Lung (tissue), 12 donors: ENCODE data around the gene ALDH5A1. TPM values are rescaled to one million over a fixed set of nuclear protein-coding genes. Genes with fewer than 3 reads are reported as not detected.

Experiments
- ATAC-seq: fragments of 200-7000 bp; cut with Tn5 transposase; one replicate; pipeline ENCODE4 v1.9.1; 2020; ENCODE audit warnings: moderate number of reproducible peaks; ENCODE audit not compliant: insufficient read depth, low FRiP score
- DNase-seq, 3 donors: peaks; one replicate each; pipeline ENCODE4 v3.0.0-alpha.2; 2013 to 2017
- H3K27ac ChIP-seq, 2 donors: one replicate each; pipeline ENCODE4 v1.5.1; 2013; ENCODE audit warnings: mild to moderate bottlenecking in 2 of 2, moderate library complexity in 2 of 2, control low read depth in 1 of 2, inconsistent platforms in 1 of 2, low read depth in 1 of 2, low read length in 1 of 2
- H3K27me3 ChIP-seq, 3 donors: one replicate each; pipeline ENCODE4 v1.5.1; 2013; ENCODE audit warnings: low read length in 2 of 3; ENCODE audit not compliant: control insufficient read depth in 3 of 3, insufficient read depth in 3 of 3
- H3K36me3 ChIP-seq, 4 donors: one replicate each; pipeline ENCODE4 v1.5.1; 2013; ENCODE audit warnings: low read length in 4 of 4, mild to moderate bottlenecking in 1 of 4, moderate library complexity in 1 of 4; ENCODE audit not compliant: control insufficient read depth in 4 of 4, insufficient read depth in 4 of 4
- H3K4me1 ChIP-seq, 5 donors: one replicate each; pipeline ENCODE4 v1.5.1; 2013; ENCODE audit warnings: low read length in 5 of 5, mild to moderate bottlenecking in 2 of 5, moderate library complexity in 1 of 5; ENCODE audit not compliant: control insufficient read depth in 5 of 5, insufficient read depth in 5 of 5
- H3K4me3 ChIP-seq: one replicate; pipeline ENCODE4 v1.5.1; 2013; ENCODE audit warnings: mild to moderate bottlenecking, control low read depth, moderate library complexity
- H3K9ac ChIP-seq, 2 donors: one replicate each; pipeline ENCODE4 v1.5.1; 2013; ENCODE audit warnings: low read length in 2 of 2, control low read depth in 1 of 2; ENCODE audit not compliant: insufficient read depth in 1 of 2
- H3K9me3 ChIP-seq, 4 donors: one replicate each; pipeline ENCODE4 v1.5.1; 2013; ENCODE audit warnings: low read length in 3 of 4, mild to moderate bottlenecking in 1 of 4, moderate library complexity in 1 of 4; ENCODE audit not compliant: control insufficient read depth in 4 of 4, insufficient read depth in 3 of 4
- WGBS, 2 donors: extraction: QIAGEN DNeasy Blood & Tissue Kit; methylation state at CpG; one replicate each; pipeline ENCODE4 v1.1.7; 2013; 5-methylcytosine and 5-hydroxymethylcytosine counted together
- polyA plus RNA-seq, 2 donors: library from polyadenylated mRNA; stranded (reverse); fragments of 200-250 nt; gene quantifications; one replicate each; pipeline ENCODE4 v1.2.1, GENCODE V29; 2013
- total RNA-seq, 2 donors: library from RNA; depleted of rRNA in 1 of 2; stranded (reverse); fragments of >200 nt in 1 of 2; gene quantifications; one replicate each; pipeline ENCODE4 v1.2.1, GENCODE V29; 2014 to 2021
- TF ChIP-seq, protein P1 (sequence below): IDR thresholded peaks from 2 replicates; pipeline ENCODE4 v1.5.1; 2012; ENCODE audit warnings: mild to moderate bottlenecking; ENCODE audit errors: control extremely low read depth, extremely low read depth
- donor health status: control.
- donor health status: control.
- donor health status: Bipolar disorder and iron deficiency.
- donor health status: healthy.
- donor health status: DM: yes; HTN: yes; CAD: no.

Gene ALDH5A1
- total and polyA plus RNA-seq, 4 donors: 3.1 to 12.8 (median 9.5) TPM

DNA sequence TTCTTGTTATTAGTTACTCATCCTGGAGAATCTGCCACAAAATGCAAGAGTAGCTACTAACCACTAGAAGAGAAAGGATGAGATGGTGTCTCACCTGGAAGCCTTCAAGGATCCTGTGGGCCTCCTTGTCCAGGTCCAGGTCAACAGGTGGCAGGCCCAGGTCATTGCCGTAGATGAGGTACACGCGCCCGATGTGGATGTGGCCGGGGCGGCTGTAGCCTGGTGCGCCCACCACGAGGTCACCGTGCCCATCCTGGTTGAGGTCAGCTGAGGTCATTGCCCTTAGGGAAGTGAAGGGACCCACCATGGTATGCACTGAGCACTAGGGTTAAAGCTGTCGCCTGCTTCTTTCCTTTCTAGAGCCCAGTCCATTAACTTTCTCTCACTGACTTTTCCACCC, 40.8 kb upstream of the ALDH5A1 start:
- Histone ChIP-seq H3K36me3 (no peaks in the 10 kb centered on the region), H3K4me3 (no peak overlapping the region), H3K9ac (no peak overlapping the region), H3K27me3 (no peaks in the 10 kb centered on the region), H3K4me1 (no peaks in the 10 kb centered on the region), H3K9me3 (no peaks in the 10 kb centered on the region), H3K27ac (no peak overlapping the region)
- DNase-seq (no peak), ATAC-seq (no peak)
- WGBS, 2 donors: 97% methylated on average over 10 of the region's 10 CpGs
- TF ChIP-seq, protein P1, sequence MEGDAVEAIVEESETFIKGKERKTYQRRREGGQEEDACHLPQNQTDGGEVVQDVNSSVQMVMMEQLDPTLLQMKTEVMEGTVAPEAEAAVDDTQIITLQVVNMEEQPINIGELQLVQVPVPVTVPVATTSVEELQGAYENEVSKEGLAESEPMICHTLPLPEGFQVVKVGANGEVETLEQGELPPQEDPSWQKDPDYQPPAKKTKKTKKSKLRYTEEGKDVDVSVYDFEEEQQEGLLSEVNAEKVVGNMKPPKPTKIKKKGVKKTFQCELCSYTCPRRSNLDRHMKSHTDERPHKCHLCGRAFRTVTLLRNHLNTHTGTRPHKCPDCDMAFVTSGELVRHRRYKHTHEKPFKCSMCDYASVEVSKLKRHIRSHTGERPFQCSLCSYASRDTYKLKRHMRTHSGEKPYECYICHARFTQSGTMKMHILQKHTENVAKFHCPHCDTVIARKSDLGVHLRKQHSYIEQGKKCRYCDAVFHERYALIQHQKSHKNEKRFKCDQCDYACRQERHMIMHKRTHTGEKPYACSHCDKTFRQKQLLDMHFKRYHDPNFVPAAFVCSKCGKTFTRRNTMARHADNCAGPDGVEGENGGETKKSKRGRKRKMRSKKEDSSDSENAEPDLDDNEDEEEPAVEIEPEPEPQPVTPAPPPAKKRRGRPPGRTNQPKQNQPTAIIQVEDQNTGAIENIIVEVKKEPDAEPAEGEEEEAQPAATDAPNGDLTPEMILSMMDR: no peak

DNA sequence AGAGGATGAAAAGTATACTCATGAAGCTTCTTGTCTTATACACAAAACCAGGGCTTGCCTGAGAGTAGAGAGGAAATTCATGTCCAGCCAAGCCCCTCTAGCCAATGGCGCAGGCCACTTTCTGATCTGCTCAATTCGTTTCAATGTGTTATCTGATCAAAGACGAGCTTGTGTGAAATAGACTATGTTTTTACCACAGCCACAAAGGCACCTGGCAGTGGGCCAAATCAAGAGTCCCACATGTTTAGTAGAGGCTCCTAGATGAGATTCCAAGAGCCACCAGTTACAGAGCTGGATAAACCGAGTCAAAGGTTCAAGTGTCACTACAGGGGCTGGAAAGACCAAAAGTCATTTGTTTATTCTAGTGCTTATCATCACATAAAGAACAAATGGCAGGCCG, 40.3 kb upstream of the ALDH5A1 start:
- Histone ChIP-seq H3K27me3 (no peaks in the 10 kb centered on the region), H3K9ac (no peak overlapping the region), H3K27ac (no peak overlapping the region), H3K9me3 (no peaks in the 10 kb centered on the region), H3K4me3 (no peak overlapping the region), H3K4me1 (no peaks in the 10 kb centered on the region), H3K36me3 (no peaks in the 10 kb centered on the region)
- no peak for ATAC-seq
- no peak for DNase-seq
- TF ChIP-seq, protein P1: no peak
- 82 to 88% methylated on average over 5 of the region's 5 CpGs for WGBS, 2 donors

DNA sequence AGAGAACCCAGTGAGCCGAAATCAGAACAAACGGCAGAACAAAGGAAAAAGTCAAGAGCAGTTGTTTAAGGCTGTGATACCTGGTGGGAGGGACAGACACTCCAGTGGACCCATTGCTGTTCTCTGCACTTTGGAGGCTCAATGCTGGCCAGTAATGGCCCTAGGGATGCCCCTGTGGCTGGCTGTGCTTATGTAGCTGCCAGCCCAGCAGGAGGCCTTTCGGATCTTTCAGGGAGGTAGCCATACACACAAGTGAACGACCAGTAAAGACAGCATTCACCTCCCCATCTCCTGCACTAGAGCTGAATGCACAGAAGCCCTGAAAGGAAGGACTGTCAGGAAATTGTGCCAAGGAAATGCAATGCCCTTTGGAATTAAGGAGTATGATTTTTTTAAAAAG, 39.7 kb upstream of the ALDH5A1 start:
- 95% methylated on average over 4 of the region's 4 CpGs for WGBS, 2 donors
- H3K9me3 ChIP-seq: no peaks in the 10 kb centered on the region
- H3K36me3 ChIP-seq: no peaks in the 10 kb centered on the region
- no peak overlapping the region for H3K27ac ChIP-seq
- H3K27me3 ChIP-seq: no peaks in the 10 kb centered on the region
- no peak overlapping the region for H3K4me3 ChIP-seq
- ATAC-seq: no peak
- no peak overlapping the region for H3K9ac ChIP-seq
- TF ChIP-seq, protein P1: no peak
- no peak for DNase-seq
- H3K4me1 ChIP-seq: no peaks in the 10 kb centered on the region

DNA sequence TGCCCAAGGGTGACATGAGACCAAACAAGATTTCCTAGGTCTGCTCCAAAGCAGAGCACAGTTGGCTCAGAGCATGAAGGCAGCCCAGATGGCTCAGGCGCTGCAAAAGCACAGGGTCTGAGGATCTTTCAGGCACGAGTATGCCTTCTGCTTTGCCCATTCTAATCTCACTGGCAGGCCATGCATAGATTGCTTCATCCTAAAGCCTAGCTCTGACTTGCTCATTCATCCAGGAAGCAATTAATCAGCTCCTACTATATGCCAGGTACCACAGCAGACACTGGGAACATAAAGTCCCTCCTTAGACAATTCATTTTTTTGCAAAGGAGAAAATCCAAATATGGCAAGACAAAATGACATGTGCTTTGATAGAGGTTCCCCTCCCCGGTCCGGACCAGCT, 36.6 kb upstream of the ALDH5A1 start:
- Histone ChIP-seq H3K27ac (no peak overlapping the region), H3K36me3 (no peaks in the 10 kb centered on the region), H3K9ac (no peak overlapping the region), H3K4me3 (no peak overlapping the region), H3K4me1 (no peaks in the 10 kb centered on the region), H3K9me3 (no peaks in the 10 kb centered on the region), H3K27me3 (no peaks in the 10 kb centered on the region)
- WGBS, 2 donors: 46 to 67% methylated on average over 4 of the region's 4 CpGs
- DNase-seq (no peak), ATAC-seq (no peak)
- TF ChIP-seq, protein P1: no peak
